ENCODE measurements around the gene ADAM12. TPM values are rescaled to one million over a fixed set of nuclear protein-coding genes. Genes with fewer than 3 reads are reported as not detected.

The ADAM12 gene
- total RNA-seq, 4 donors from 2014 or later, result 0.19 to 2.6 (median 1.5) TPM

- Histone ChIP-seq H3K4me3 (no peak overlapping the region), H3K9me3 (no peaks in the 10 kb centered on the region), H3K4me1 (no peaks in the 10 kb centered on the region), H3K27ac (no peak overlapping the region), H3K27me3 (no peaks in the 10 kb centered on the region), H3K36me3 (no peaks in the 10 kb centered on the region)
- WGBS, result 76% methylated on average over 6 of the region's 6 CpGs
- TF ChIP-seq POLR2A (IDR thresholded peaks at IDR 0.05) (no peak), EP300 (IDR thresholded peaks at IDR 0.05) (no peak), CTCF (IDR thresholded peaks at IDR 0.05) (no peak), POLR2AphosphoS5 (IDR thresholded peaks at IDR 0.05) (no peak)
- no peak for DNase-seq (ENCODE audit: low spot score in 2 of 2)
Observed at GRCh38 chr10:126409821-126410220, 21.5 kb upstream of the ADAM12 start.

GRCh38 chr10:126408953-126409641 lies 20.8 kb upstream of the ADAM12 start:
- no peaks in the 10 kb centered on the region for H3K4me1 ChIP-seq
- H3K9me3 ChIP-seq, result no peaks in the 10 kb centered on the region
- WGBS, result 67% methylated on average over 11 of the region's 11 CpGs

GRCh38 chr10:126407831-126408230 lies 19.6 kb upstream of the ADAM12 start:
- H3K4me3 ChIP-seq, result no peak overlapping the region
- H3K27me3 ChIP-seq, result no peaks in the 10 kb centered on the region
- WGBS, result 48% methylated on average over 2 of the region's 2 CpGs
- H3K27ac ChIP-seq, result no peak overlapping the region
- no peaks in the 10 kb centered on the region for H3K9me3 ChIP-seq
- no peaks in the 10 kb centered on the region for H3K4me1 ChIP-seq
- DNase-seq (ENCODE audit: low spot score in 2 of 2), result no peak
- H3K36me3 ChIP-seq, result no peaks in the 10 kb centered on the region
- no peak for TF ChIP-seq POLR2A (IDR thresholded peaks at IDR 0.05)
- no peak for TF ChIP-seq POLR2AphosphoS5 (IDR thresholded peaks at IDR 0.05)
- TF ChIP-seq CTCF (IDR thresholded peaks at IDR 0.05), result no peak

More at GRCh38 chr10:126408953-126409641, 20.8 kb upstream of the ADAM12 start:
- H3K4me3 ChIP-seq, result no peak overlapping the region
- no peak for DNase-seq (ENCODE audit: low spot score in 2 of 2)
- no peak overlapping the region for H3K27ac ChIP-seq
- no peaks in the 10 kb centered on the region for H3K27me3 ChIP-seq
- H3K36me3 ChIP-seq, result no peaks in the 10 kb centered on the region
- TF ChIP-seq EP300 (IDR thresholded peaks at IDR 0.05), result no peak
- TF ChIP-seq POLR2A (IDR thresholded peaks at IDR 0.05), result no peak
- TF ChIP-seq POLR2AphosphoS5 (IDR thresholded peaks at IDR 0.05), result no peak
- no peak for TF ChIP-seq CTCF (IDR thresholded peaks at IDR 0.05)

GRCh38 chr10:126405239-126405775 lies 17.0 kb upstream of the ADAM12 start:
- TF ChIP-seq CTCF (IDR thresholded peaks at IDR 0.05), result no peak
- TF ChIP-seq POLR2A (IDR thresholded peaks at IDR 0.05), result no peak
- TF ChIP-seq EP300 (IDR thresholded peaks at IDR 0.05), result no peak
- no peak for TF ChIP-seq POLR2AphosphoS5 (IDR thresholded peaks at IDR 0.05)
- Histone ChIP-seq H3K9me3 (no peaks in the 10 kb centered on the region), H3K4me3 (no peak overlapping the region), H3K27ac (no peak overlapping the region), H3K4me1 (no peaks in the 10 kb centered on the region), H3K27me3 (no peaks in the 10 kb centered on the region), H3K36me3 (no peaks in the 10 kb centered on the region)
- no peak for DNase-seq (ENCODE audit: low spot score in 2 of 2)
- WGBS, result 81% methylated on average over 6 of the region's 6 CpGs

- Histone ChIP-seq H3K36me3 (no peaks in the 10 kb centered on the region), H3K27ac (no peak overlapping the region), H3K4me3 (no peak overlapping the region), H3K4me1 (no peaks in the 10 kb centered on the region), H3K9me3 (no peaks in the 10 kb centered on the region), H3K27me3 (no peaks in the 10 kb centered on the region)
- 76% methylated on average over 7 of the region's 7 CpGs for WGBS
- no peak for DNase-seq (ENCODE audit: low spot score in 2 of 2)
- TF ChIP-seq EP300 (IDR thresholded peaks at IDR 0.05) (no peak), POLR2A (IDR thresholded peaks at IDR 0.05) (no peak), POLR2AphosphoS5 (IDR thresholded peaks at IDR 0.05) (no peak), CTCF (IDR thresholded peaks at IDR 0.05) (no peak)
Observed at GRCh38 chr10:126402721-126403695, 14.7 kb upstream of the ADAM12 start.

Data from suprapubic skin (tissue), 4 donors.